ENCODE measurements around the gene HMCN2. TPM values are rescaled to one million over a fixed set of nuclear protein-coding genes. Genes with fewer than 3 reads are reported as not detected.

The HMCN2 gene
- total RNA-seq, 1 donor from 2014 or later = 0.64 TPM

DNA sequence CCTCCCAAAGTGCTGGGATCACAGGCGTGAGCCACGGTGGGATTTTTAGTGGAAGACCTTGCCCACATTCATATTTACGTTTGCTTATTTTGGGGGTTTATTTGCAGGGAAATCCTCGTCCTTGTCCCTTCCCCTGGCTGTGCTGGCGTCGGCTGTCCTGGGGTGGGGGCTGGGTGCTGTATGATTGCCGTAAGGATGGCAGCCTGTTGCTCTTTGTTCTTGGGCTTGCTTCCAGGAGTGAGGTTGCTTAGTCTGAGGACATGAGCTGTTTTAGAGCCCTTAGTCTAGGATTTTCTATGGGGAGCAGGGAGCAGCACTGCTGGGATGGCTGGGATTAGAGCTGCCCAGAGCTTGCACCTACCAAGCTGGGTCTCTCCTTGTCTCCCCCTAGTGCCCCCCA lies 93.4 kb downstream of the HMCN2 start:
- no peak for DNase-seq (ENCODE audit: extremely low read depth, low read depth, low spot score)

DNA sequence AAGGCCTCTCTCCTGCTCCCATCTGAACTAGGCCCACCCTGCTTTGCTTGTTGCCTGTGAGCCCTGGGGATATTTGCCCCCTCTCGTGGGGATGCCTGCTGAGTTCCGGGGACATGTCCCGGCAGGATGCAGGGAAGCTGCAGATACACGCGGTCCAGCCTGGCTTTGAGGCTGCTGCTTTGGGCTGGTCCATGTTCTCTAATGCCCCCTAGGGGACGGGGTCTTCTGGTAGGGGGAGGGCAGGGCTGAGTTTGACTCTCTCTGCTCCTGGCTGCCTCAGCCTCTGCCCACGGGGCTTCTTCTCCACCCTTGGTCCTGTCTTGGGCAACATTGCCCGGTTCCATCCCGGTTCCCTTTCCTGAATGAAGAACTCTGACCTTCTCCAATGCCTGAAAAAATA lies 94.3 kb downstream of the HMCN2 start:
- no peak for DNase-seq (ENCODE audit: extremely low read depth, low read depth, low spot score)

DNA sequence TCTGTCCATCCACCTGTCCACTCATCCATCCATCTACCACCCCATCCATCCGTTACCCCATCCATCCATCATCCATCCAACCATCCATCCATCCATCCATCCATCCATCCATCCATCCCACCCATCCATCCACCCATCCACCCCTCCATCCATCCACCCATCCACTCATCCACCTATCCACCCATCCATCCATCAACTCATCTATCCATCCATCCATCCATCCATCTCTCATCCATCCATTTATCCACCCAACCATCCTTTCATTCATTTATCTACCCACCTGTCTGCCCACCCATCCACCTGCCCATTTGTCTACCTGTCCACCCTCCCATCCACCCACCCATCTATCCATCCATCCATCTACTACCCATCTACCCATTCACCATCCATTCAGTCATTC lies 95.1 kb downstream of the HMCN2 start:
- no peak for DNase-seq (ENCODE audit: extremely low read depth, low read depth, low spot score)

DNA sequence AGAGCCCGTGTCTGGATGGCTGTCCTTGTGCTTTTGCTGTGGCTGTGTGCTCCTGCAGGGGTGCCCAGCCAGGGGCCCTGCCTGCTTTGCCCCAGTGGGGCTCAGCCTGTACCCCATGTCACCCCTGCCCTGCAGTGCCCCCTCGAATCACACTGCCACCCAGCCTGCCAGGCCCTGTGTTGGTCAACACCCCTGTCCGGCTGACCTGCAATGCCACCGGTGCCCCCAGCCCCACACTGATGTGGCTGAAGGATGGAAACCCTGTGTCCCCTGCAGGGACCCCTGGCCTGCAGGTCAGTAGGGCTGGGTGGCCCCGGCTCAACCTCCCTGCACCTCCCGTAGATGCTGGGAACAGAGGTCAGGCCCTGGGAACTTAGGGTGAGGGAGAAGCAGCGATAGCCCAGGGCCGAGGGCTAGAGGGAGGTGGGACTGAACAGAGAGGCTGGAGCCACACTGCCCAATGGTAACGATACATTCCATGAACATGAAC lies 96.4 kb downstream of the HMCN2 start:
- no peak for DNase-seq (ENCODE audit: extremely low read depth, low read depth, low spot score)

DNA sequence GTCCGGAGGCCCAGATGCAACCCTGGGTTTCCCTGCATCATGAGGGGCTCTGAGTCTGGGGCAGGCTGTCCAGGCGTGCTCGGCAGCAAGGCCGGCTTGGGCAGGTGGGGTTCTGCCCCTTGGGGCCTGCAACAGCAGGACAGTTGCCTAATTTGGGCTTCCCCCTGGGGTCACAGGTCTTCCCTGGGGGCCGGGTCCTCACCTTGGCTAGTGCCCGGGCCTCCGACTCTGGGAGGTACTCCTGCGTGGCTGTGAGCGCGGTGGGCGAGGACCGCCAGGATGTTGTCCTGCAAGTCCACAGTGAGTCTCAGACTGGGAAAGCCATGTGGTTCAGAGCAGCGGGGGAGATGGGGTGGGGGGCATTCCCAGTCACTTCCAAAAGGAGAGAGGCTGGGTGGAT lies 97.1 kb downstream of the HMCN2 start:
- DNase-seq (ENCODE audit: extremely low read depth, low read depth, low spot score) = no peak

DNA sequence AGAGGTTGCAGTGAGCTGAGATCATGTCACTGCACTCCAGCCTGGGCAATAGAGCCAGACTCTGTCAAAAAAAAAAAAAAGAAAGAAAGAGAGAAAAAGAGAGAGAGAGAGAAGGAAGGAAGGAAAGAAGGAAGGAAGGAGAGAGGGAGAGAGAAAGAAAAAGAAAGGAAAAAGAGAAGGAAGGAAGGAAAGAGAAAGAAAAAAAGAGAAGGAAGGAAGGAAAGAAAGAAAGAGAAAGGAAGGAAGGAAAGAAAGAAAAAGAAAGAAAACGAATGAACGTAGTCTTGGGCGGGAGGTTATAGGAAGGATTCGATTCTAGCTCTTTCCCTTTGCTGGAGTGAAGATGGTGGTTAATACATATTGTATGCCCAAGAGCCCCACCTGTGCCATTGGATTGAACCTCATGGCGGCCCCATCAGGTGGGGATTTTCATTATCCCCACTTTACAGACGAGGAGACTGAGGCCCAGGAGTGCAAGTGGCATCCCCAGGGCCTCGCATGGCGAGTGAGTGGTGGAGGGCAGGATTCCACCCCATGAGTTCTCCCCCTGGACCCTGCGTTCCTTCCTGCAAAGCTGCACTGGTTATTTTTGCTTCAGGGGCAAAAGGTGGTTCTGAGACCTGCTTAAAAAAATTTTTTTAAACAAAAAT lies 98.3 kb downstream of the HMCN2 start:
- DNase-seq (ENCODE audit: extremely low read depth, low read depth, low spot score) = no peak

DNA sequence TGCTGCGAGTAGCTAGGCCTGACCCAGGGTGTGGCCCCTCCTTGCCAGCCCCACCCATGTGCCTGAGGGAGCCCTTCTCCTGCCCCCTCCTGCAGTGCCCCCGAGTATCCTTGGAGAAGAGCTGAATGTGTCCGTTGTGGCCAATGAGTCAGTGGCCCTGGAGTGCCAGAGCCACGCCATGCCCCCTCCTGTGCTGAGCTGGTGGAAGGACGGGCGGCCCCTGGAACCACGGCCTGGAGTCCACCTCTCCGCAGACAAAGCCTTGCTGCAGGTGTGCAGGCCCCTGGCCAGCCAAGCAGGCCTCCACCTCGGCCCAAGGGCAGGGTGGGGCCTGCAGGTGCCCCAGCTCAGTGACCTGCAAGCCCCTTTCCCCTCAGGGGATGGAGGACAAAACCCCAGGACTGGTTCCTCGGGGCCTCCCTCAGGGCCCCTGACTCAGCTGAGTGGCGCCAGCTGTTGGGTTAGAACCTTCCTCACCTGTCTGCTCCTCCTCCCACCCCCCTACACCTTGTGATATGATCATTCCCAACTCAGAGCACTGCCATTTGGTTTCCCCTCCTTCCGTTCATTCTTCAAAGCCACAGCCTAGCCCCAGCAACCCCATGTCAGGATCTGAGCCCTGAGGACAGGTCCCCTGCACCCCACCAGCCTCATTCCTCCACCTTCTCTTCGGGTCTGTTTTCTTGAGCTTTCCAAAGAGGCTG lies 99.2 kb downstream of the HMCN2 start:
- DNase-seq (ENCODE audit: extremely low read depth, low read depth, low spot score) = no peak

DNA sequence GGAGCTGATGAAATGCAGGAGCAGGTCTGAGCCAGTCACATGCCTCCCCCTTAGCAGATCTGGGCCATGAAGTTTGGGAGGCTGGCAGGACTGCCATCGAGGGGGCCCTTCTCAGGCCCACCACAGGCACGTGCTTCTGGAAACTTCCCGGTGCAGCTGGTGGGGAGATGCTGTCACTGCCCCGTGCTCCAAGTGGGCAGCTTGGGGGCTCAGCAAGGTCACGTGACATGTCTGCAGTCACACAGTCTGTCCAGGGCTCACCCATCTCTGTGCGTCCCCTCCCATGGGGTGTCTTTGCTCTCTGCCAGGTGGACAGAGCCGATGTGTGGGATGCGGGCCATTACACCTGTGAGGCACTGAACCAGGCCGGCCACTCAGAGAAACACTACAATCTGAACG lies 99.8 kb downstream of the HMCN2 start:
- DNase-seq (ENCODE audit: extremely low read depth, low read depth, low spot score) = no peak

DNA sequence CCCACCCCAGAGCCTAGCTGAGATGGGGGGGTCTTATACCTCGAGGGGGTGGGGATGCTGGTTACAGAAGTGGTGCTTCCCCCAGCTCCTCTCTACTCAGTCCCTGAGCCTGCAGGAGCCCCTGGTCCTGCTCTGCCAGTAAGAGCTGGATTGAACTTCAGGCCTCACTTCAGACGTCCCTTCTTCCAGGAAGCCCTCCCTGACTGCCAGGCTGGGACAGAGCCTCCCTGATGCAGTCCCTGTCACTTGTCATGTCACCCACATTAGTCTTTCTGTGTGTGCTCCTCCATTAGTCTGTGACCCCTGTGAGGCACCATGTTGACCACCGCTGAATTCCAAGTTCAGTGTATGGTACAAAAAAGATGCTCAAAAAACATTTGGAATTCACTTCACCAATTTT lies 100.5 kb downstream of the HMCN2 start:
- DNase-seq (ENCODE audit: extremely low read depth, low read depth, low spot score) = no peak

DNA sequence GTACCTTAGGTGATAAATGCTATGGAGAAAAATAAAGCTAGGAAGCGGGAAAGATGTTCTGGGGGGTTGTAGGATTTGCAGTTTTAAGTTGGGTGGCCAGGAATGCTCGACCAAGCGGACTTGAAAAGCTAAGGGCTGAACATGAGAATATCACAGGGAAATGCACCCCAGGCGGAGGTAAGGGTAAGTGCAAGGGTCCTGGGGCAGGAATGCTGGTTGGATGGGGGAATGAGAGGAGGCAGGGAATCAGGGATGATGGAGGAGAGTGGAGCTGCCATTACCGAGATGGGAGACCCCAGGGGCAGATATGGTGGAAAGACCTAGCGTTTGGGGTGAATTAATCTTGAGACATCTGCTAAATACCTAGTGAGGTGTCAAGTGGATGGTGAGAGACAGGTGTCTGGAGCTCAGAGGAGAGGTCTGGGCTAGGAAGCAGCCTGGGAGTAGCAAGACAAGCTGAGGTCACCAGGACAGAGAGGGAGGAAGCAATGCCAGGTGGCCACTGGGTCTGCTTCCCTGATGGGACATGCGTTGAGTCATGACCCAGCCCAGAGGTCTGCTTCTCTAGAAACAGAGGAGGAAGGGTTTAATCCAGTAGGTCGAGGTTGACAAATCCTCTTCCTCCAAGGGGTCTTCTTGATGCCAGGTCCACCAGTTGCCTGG lies 101.5 kb downstream of the HMCN2 start:
- DNase-seq (ENCODE audit: extremely low read depth, low read depth, low spot score) = no peak

DNA sequence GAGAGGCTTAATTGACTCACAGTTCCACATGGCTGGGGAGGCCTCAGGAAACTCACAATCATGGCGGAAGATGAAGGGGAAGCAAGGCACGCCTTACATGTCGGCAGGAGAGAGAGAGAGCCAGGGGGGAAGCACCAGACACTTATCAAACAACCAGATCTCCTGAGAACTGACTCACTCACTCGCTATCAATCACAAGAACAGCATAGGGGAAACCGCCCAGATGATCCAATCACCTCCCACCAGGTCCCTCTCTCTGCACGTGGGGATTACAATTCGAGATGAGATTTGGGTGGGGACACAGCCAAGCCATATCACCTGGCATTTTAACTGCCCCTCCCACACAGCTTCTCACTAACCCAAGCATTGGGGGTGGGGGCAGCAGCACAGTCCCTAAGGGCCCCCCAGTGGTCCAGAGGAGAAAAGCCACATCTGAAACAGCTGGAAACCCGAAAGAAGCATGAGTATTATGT lies 103.1 kb downstream of the HMCN2 start:
- no peak for DNase-seq (ENCODE audit: extremely low read depth, low read depth, low spot score)

DNA sequence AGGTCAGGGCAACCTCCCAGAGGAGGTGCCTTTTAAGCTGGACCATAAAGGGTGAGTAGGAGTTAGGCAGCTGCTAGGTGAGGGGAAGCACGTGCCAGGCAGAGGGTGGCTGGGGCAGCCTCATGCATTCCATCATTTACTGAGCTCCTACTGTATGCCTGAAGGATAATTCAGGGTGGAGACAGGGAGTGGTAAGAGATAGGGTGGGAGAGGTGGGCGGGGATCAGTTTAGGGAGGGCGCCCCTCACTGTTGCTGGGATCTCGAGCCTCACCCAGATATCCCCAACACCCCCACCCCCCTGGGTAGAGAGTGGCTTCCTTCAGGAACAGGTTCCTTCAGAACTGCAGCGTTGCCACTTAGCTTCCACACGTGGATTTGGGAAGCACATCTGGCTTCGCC lies 104.7 kb downstream of the HMCN2 start:
- DNase-seq (ENCODE audit: extremely low read depth, low read depth, low spot score) = no peak

DNA sequence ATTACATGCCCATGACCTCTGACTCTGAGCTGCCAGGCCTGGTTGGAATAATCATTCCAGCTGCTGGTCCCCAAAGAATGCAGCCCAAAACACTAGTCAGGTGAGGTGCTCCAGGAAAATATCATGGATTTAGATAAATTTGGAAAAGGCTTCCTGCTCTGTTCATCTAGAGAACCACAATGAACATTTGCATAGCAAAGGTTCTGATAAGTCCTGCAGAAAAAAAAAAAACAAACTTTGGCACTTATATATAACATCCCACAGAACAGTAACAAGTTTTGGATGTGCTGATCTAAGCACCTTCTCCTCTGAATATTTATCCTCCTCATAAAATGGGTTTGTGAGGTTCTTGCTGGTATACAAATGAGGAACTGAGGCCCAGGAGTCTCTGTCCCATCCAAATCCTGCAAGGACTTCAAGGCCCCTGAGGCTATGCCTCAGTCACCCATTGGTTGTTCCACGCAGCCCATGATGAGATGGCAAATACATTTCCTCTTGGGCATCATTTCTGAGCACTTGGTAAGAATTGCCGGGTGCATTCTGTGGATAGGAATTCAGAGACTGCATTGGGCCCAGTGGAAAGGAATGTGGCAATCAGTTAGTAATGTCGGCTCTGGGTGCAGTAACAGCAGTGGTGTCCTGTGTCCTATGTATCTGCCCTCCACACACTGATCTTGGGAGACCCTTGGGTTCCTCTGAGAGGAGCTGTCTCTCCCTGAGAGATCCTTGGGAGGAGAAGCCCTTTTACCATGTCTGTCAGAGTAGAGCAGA lies 105.8 kb downstream of the HMCN2 start:
- DNase-seq (ENCODE audit: extremely low read depth, low read depth, low spot score) = no peak

DNA sequence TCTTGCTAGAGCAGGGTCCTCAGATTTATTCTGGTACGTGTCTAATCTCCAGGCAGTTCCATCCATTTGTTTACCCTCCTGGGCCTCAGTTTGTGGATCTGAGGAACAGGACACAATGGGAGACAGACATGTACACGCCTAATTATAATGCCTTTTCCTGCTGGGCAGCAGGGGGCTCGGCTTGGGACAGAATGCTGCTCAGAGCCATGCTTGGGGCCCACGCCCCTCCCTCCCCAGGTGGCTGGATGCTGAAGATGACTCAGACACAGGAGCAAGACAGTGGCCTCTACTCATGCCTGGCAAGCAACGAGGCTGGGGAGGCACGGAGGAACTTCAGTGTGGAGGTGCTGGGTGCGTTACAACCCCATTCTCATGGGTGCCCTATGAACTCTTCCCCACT lies 106.5 kb downstream of the HMCN2 start:
- DNase-seq (ENCODE audit: extremely low read depth, low read depth, low spot score) = no peak

DNA sequence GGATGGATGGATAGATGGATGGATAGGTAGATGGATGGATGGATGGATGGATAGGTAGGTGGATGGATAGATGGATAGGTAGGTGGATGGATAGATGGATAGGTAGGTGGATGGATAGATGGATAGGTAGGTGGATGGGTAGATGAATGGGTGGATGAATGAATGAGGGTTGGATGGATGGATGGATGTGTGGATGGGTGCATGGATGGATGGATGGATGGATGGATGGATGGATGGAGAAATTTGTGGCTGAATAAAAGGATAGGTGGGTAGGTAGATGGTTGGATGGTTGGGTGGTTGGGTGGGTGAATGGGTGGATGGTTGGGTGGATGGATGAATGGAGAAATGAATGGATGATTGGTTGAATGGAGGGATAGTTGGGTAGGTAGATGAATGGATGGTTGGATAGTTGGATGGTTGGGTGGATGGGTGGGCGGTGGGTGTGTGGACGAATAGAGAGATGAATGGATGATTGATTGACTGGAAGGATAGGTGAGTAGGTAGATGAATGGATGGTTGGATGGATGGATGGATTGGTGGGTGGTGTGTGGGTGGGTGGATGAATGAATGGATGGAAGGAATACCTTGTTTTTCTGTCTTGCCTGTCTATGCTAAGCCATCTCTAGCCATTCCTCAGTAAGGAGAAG lies 108.2 kb downstream of the HMCN2 start:
- no peak for DNase-seq (ENCODE audit: extremely low read depth, low read depth, low spot score)

DNA sequence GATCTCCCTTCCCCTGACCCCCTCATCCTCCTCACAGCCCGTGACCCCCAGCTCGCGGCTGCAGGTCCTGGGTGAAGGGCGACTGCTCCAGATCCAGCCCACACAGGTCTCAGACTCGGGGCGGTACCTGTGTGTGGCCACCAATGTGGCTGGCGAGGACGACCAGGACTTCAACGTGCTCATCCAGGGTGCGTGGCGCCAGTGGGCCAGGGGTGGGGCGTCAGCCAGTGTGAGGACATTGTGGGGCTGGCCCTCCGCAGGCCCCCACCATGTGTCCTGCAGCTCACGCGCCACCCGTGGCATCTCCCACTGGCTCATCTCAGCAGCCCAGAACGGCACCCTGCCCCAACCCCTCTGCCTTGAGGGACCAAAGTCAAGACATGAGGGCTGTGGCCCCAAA lies 112.1 kb downstream of the HMCN2 start:
- DNase-seq (ENCODE audit: extremely low read depth, low read depth, low spot score) = no peak

DNA sequence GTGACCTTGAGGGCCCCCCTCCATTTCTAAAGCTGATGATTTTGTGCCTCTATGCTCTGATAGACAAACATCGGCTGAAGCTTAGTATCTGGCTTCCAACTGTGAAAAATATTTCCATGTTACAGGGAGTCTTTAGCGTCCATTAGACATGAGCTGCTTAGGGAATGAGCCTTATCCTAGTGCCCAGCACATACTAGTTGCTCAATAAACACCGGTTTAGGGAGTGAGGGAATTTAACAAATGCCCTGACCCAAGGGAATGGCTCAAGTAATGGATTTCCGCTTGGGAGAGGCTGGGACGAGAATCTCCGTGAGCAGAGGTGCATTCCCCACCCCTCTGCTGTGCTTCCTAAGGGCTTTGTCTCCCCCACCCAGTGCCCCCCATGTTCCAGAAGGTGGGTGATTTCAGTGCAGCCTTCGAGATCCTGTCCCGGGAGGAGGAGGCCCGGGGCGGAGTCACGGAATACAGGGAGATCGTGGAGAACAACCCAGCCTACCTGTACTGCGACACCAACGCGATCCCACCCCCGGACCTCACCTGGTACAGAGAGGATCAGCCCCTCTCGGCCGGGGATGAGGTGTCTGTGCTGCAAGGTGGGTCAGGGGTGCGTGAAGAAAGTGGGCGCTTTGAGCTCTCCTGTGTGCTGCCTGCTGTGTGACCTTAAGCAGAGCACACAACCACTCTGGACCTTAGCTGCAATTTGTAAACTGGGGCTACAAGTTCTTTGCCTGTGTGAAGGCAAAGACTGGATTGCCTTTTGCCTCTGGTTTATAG lies 113.5 kb downstream of the HMCN2 start:
- DNase-seq (ENCODE audit: extremely low read depth, low read depth, low spot score) = no peak

DNA sequence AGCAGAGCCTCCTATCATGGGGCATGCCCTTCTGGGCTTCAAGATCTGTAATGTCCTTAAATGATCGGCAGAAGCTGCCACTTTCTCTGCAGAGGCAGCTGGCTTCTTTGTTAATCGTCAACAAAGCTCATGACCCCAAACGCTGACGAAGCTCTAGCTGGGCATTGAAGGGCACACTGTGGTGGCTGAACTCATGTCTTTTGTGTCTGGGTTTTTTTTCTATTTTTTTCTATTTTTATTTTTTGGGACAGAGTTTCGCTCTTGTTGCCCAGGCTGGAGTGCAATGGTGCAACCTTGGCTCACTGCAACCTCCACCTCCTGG lies 114.0 kb downstream of the HMCN2 start:
- no peak for DNase-seq (ENCODE audit: extremely low read depth, low read depth, low spot score)

DNA sequence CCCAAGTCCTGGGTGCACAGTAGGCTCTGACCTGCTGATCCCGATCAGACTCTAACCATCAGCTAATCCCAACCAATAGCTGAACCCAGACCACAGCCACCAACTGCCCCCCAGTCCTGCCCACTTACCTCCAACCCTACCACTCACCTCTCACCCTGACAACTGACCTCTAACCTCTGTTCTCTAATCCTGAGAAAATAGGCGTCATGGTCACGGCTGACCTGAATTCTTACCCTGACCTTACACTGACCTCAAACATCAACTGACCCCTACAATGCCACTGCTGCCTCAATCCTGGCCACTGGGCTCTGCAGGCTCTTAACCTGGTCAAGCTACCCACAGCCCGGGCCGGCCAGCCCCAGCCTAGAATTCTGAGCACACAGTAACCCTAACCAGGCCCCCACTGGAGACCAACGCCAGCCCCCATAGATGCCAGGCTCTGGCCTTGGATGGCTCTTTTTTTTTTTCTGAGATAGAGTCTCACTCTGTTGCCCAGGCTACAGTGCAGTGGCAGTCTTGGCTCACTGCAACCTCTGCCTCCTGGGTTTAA lies 115.4 kb downstream of the HMCN2 start:
- no peak for DNase-seq (ENCODE audit: extremely low read depth, low read depth, low spot score)

DNA sequence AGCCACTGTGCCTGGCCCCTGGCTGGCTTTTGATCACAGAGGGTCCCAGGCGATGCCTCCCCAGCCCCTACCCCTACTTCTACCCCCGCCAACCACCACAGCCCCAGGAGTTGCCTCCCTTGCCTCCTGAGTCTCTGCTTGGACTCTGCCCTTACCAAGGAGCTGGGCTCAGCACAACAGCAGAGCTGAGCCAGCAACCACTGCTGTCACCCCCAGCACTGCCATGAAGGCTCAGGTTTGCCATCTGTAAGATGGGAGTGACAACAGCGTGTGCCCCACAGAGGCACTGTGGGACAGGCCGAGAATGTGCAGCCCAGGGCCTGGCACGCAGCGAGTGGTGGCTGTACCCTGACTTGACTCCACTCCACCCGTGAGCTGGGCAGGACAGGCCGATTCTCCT lies 116.1 kb downstream of the HMCN2 start:
- DNase-seq (ENCODE audit: extremely low read depth, low read depth, low spot score) = no peak

All from glomerular endothelial cell (primary cell).